Measurements from ENCODE around the gene MARCKS.

The MARCKS gene

DNA sequence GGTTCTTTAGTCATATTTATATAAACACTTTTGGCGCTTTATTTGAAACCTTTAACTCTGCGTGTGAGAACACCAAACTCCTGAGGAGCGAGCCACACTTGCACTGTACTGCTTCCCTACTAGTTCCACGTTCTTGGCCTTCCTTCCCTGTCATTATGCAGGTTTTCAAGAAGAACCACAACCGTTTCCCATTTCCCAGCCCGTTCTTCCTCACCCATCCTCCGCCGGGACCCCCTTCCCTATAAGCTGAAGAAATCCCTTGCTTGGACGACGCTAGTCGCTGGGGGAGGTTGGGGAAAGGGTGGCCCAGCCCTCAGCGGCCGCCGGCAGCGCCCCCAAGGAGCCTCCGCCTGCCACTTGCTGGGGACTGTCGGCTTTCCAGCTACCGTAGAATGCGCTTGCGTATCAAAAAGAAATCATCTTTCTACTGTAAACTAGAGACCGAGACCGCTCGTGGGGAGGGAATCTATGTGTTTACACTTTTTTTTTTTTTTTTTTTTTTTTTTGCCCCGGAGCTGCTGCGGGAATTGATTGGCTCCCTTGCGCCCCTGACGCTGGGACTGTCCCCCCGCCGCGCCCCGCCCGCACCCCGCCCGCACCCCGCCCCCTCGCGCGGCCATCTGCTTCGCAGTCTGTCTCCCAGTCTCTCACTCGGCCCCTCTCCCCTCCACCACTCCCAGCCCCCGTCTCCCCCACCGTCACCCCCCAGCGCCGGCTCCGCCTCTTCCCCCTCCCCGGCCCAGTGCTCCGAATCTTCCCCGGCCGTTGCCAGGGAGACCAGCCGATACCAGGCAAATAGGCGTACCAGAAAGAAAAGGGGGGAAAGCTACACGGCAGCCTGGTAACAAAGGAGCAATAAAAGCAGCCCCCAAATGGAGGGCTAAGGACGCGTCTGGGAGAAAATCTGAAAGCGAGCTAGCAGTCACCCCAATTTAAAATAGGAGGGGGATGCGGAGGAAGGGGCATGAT, 2.3 kb upstream of the MARCKS start:
- peak; percentile 88 for DNase-seq

DNA sequence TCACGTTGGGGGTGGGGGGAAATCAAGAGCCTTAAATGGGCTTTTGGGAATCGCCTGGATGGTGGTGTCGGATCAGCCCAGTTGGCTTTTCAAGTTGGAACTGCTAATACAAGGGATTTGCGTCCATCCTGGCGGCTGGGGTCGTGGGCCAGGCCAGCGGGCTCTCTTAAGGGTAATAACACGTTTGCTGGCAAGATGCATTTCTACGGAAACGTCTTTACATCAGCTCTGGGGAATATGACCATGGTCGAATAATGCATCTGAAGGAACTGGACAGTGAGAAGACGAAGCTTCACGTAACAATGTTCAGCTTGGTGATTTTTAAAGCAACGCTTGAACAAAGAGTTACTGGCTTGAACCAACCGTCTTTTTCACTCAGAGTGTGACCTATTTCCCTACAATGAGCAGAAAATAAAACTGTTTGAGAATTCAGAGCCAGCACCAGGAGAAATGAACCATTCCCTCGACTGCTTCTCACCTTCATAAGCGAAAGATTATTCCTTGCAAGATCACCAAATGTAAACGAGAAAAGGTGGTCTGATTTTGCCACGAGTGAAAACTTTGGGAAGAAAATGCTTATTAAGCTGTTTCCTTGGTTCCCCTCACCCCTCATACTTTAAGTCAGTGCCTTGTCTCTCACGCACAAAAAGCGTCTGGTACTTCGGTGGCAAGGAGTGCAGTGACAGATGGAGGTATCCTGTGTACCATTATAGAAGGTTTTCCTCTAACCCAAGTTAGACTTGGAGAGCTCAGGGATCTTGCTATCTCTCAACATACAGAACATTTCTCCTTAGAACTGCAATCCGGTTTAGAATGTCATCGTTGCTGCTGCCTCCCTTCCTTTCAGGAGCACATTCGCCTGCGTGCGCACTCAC, 1.4 kb upstream of the MARCKS start:
- DNase-seq = peak; percentile 32

DNA sequence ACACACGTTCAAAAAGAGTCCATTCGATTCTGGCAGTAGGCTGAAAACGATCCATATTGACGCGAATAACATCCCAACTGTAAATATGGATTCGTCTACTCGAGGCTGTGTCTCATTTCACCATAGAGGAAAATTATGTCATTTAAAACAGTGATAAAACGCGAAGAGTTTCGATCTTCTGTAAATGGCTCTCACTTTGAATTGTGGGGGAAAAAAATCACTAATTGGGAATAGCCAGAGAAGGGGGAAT, 845 bp upstream of the MARCKS start:
- DNase-seq = no peak

- DNase-seq = peak; percentile 40
These were observed 673 bp downstream of the MARCKS start for GRCh38 chr6:113857556-113858479.

- peak; percentile 82 for DNase-seq
These were observed 1.6 kb downstream of the MARCKS start for GRCh38 chr6:113858480-113859348.

- DNase-seq = no peak
These were observed 2.4 kb downstream of the MARCKS start for GRCh38 chr6:113859349-113860180.

DNA sequence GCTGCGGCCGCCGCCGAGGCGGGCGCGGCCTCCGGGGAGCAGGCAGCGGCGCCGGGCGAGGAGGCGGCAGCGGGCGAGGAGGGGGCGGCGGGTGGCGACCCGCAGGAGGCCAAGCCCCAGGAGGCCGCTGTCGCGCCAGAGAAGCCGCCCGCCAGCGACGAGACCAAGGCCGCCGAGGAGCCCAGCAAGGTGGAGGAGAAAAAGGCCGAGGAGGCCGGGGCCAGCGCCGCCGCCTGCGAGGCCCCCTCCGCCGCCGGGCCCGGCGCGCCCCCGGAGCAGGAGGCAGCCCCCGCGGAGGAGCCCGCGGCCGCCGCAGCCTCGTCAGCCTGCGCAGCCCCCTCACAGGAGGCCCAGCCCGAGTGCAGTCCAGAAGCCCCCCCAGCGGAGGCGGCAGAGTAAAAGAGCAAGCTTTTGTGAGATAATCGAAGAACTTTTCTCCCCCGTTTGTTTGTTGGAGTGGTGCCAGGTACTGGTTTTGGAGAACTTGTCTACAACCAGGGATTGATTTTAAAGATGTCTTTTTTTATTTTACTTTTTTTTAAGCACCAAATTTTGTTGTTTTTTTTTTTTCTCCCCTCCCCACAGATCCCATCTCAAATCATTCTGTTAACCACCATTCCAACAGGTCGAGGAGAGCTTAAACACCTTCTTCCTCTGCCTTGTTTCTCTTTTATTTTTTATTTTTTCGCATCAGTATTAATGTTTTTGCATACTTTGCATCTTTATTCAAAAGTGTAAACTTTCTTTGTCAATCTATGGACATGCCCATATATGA, 3.2 kb downstream of the MARCKS start:
- DNase-seq = no peak

GRCh38 chr6:113862112-113862511, 5.0 kb downstream of the MARCKS start:
- no peak for DNase-seq

DNA sequence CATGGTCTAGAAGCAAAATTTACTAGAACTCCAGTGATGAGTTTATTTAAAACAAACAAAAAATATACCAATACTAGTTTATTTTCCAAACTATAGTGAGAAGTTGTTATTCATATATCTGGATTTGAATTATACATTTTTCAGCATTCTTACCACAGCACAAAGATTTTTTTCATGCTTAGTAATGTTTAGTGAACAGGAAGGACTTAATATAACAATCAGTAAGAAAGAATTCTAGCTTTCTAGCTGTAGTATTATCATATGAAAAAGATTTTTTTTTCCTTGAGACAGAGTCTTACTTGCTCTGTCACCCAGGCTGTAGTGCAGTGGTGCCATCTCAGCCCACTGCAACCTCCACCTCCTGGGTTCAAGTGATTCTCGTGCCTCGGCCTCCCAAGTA, 13.8 kb downstream of the MARCKS start:
- DNase-seq = no peak

- DNase-seq = no peak
These were observed 14.8 kb downstream of the MARCKS start for GRCh38 chr6:113871975-113872374.

- DNase-seq = no peak
These were observed 16.0 kb downstream of the MARCKS start for GRCh38 chr6:113873043-113873667.

- no peak for DNase-seq
These were observed 18.3 kb downstream of the MARCKS start for GRCh38 chr6:113875470-113875869.

DNA sequence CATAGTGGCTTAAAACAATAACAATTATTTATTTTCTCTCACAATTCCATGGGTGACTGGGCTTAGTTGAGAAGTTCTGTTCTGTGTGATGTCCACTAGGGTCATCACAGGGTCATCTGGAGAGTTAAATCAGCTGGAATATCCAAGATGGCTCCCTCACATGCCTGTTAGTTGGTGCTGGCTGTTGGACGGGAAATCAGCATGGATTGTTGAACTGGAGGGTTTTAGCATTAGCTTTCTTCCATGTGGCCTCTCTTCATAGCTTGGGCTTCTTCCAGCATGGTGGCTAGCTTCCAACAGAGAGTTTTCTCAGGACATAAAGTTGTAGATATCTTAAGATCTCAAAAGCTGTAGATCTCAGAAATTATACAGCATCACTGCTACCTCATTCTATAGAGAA, 19.6 kb downstream of the MARCKS start:
- no peak for DNase-seq

DNA sequence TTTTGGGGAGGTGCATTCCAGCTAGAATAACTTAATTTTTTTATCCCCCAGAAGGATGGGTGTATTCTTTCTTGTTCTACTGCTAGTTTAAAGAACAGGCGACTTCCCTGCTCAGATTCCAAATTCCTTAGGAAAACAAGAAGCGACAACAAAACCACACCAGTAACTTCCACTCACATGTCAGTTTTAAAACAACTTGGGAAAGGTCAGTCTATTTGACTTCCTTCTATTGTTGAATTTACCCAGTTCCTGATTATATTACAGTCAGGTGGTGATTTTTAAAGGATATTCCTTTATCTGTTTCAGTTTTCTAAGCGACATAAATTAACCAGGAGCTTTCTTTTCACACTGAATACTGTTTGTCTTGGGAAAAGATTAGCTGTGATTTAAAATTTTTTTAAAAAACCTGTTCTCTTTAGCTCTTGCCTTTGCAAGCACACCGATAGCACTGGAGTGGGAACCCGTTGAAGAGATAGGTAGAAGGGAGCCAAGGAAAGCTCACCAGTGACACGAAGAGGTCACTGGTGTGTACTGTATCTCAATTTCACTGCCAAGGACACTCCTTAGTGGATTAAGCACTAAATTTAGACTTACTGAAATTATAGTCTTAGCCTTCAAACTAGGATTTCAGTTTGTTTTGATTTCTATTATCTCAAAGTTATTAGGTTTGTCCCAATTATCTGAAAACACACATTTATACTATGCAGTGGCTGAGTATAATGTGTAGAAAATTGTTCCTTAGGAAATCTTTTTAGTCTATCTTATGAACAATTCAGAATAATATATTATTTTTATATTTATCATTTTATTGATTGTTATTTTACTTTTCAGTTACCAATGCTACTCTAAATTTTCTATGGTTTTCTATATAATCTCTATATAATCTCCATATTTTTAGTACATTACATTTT, 22.3 kb downstream of the MARCKS start:
- peak; percentile 66 for DNase-seq

GRCh38 chr6:113881478-113881980, 24.4 kb downstream of the MARCKS start:
- no peak for DNase-seq

GRCh38 chr6:113882336-113883022, 25.3 kb downstream of the MARCKS start:
- no peak for DNase-seq

GRCh38 chr6:113884011-113884410, 26.9 kb downstream of the MARCKS start:
- DNase-seq = no peak

DNA sequence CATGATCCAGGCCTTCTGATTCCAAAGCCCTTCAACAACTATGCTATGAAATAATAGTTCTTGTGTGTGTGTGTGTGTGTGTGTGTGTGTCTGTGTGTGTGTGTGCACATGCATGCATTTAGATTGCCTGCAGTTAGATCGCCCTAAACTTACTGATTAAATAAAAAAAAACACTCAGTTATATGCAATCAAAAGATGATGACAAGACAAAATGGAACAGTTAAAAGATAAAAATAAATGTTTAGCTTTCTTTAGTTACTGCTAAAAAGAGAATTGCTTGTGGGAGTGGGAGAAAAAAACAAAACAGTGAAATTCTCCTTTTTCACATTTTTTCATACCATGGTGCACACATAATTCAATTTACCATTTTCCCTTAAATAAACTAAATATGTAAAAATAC, 29.4 kb downstream of the MARCKS start:
- no peak for DNase-seq

Measured in NCI-H1092 (cell line).